GM19452 (cell line): ENCODE results near the gene GPC5.

ENCODE experiments used
- ATAC-seq: cut with Tn5 transposase; IDR thresholded peaks from one replicate; pipeline ENCODE4 v1.9.1; 2021; ENCODE audit not compliant: unreplicated experiment

GPC5 gene

DNA sequence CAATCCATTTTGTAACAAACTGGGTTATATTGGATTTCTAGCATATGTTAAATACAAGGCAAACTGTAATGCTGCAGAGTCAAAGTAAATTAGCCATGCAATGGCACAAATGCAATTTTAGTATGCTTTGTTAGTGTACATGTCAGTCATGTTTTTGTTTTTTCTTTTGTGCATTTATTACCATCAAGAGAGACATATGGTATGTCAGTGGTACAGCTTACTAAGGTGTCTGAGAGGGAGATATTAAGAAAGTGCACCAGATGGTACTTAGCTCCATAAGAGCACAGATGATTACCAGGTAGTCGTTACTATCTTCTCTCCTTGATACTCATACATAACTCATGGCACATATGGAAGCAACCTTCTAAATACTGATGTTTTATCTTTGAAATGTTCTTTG lies 550.3 kb downstream of the GPC5 start:
- ATAC-seq, result no peak

- ATAC-seq, result no peak
Measured at GRCh38 chr13:91950803-91951202, 552.4 kb downstream of the GPC5 start.

GRCh38 chr13:91955546-91956355 lies 557.3 kb downstream of the GPC5 start:
- ATAC-seq, result no peak

DNA sequence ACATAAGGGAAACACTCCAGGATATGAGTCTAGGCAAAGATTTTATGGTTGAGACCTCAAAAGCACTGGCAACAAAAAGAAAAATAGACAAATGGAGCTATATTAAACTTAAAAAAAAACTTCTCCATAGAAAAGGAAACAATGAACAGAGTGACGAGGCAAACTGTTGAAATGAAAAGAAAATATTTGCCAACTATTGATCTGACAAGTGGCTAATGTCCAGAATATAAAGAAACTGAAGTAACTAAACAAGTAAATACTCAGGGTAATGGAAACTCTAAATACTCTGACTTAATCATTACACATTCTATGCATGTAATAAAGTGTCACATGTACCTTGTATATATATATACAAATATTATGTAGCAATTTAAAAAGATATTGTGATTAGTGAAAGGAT lies 562.5 kb downstream of the GPC5 start:
- no peak for ATAC-seq

- ATAC-seq, result no peak
Measured at GRCh38 chr13:91962946-91963345, 564.5 kb downstream of the GPC5 start.

- no peak for ATAC-seq
Measured at GRCh38 chr13:91965511-91965910, 567.1 kb downstream of the GPC5 start.

- no peak for ATAC-seq
Measured at GRCh38 chr13:91978571-91978970, 580.1 kb downstream of the GPC5 start.

- no peak for ATAC-seq
Measured at GRCh38 chr13:91986761-91987483, 588.5 kb downstream of the GPC5 start.

- no peak for ATAC-seq
Measured at GRCh38 chr13:91988331-91988730, 589.9 kb downstream of the GPC5 start.

GRCh38 chr13:92012787-92013186 lies 614.4 kb downstream of the GPC5 start:
- ATAC-seq, result no peak

DNA sequence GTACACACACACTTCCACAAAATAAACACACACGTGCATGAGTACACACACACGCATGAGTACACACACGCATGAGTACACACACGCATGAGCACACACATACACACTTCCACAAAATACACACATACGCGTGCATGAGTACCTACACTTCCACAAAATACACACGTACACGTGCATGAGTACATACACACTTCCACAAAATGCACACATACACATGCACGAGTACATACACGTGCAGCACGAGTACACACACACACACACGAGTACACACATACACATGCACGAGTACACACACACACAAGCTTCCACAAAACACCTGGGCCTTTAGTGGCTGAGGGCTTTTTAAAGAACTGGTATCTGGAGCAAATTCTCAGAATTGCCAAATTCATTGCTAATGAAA lies 619.3 kb downstream of the GPC5 start:
- no peak for ATAC-seq

GRCh38 chr13:92028695-92029094 lies 630.3 kb downstream of the GPC5 start:
- no peak for ATAC-seq

- no peak for ATAC-seq
Measured at GRCh38 chr13:92029641-92030040, 631.2 kb downstream of the GPC5 start.

GRCh38 chr13:92038905-92039304 lies 640.5 kb downstream of the GPC5 start:
- no peak for ATAC-seq

DNA sequence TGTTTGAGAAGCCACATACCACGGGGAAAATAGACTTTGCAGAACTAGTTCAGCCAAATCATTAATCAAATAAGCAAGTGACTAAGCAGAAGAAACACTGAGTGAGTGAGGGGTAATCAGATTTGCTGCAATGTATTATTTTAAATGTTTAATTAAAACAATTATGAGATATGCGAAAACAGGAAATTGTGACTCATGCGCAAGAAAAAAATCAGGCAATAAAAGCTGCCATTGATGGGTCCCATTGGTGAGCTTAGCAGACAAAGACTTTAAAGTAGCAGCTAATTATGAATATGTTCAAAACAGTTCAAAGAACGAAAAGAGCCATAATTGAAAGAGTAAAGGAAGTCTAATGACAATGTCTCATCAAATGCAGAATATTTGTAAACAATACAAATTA lies 644.1 kb downstream of the GPC5 start:
- ATAC-seq, result no peak

DNA sequence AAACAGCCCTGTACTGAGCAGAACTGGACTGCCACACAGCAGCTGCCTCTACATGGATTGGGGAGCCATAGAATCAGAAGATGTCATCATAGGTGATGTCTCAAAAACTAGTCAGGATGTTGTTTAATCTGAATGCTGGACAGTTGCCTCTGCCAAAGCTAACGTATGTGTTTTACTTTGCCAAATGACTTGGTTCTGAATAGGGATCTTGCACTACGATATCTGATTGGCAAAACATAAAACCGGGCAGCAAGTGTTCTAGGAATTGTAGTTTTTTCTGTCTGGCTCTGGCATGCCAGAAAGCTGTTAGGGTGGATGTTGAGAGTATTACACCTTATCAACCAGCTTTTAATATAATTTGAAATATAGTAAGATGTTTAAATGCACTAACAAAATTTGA lies 645.9 kb downstream of the GPC5 start:
- ATAC-seq, result no peak

- no peak for ATAC-seq
Measured at GRCh38 chr13:92054389-92054788, 656.0 kb downstream of the GPC5 start.

DNA sequence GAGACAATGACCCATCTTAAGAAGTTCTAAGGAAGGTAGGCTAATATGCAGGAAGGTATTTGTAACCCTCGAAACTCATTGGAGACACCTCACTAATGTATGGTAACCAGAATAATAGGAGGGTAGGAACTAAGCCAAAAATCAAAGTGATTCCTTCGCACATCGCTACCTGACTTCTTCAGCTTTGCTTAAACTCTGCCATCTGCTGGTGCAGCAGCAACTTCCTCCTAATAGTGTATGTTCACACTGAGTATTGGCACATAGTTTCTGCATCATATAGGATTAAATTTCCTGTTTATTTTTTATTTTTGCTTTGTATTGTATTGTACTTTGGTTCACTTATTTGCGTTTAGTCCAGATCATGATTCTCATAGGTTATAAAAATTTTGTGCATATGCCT lies 676.2 kb downstream of the GPC5 start:
- no peak for ATAC-seq

- ATAC-seq, result no peak
Measured at GRCh38 chr13:92097337-92097903, 699.0 kb downstream of the GPC5 start.

DNA sequence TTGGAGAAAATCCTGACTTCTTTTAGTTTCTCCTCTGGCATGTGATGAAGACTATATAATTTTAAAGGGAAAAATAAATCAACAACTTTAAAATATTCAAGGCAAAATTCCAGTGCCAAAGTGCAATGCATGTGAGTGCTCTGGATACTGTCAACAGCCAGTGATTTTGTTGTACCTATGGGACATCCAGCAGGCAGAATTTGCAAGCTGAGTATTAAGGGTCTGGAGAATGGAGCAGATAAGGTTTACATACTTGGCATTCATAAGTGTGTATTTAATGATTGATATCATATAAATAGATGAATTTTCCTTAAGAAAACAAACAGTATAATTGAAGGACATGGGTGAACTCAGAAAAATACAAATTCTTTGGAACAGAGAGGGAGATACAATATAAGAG lies 703.4 kb downstream of the GPC5 start:
- no peak for ATAC-seq

DNA sequence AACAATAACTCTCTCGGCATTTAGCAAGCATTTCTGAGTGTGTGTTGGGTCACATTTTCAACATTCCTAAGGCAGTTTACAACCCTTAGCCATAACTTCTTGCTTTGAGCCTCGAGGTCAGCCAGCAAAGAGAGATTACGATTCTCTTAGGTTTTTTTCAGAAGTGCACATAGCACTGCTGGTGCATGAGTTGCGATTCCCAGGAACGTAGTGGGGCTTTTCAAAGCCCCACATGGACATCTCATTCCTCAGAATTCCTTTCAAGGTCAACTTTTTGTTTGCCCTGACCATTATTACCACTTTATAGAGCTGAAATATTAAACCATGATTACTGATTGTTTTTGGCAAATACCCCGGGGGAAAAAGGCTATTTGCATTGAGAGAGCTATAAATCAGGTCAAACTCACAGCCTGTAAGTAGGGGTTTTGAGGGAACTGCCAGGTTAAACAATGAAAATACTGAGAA lies 705.3 kb downstream of the GPC5 start:
- ATAC-seq, result no peak
